Measurements from ENCODE around the gene UNKL.
"Not testable (repeated sequence)": the region's sequence is repeated elsewhere in the genome, so short reads cannot be mapped to it uniquely, and the experiment has no call there.

Gene UNKL

GRCh38 chr16:1330260-1330914 lies 84.1 kb downstream of the UNKL start:
- Histone ChIP-seq H2BK120ac (ENCODE audit: insufficient read depth, low read length, poor library complexity) (no peak overlapping the region), H3K4me1 (ENCODE audit: control insufficient read depth in 1 of 2, insufficient read depth in 2 of 2, low read length in 2 of 2) (peaks cover 22 to 27% of the 10 kb centered on the region in 2 experiments), H3K14ac (ENCODE audit: low read length) (no peak overlapping the region), H3K4me3 (ENCODE audit: low read depth, low read length) (no peak overlapping the region), H3K27me3 (ENCODE audit: insufficient read depth, low read length) (peaks cover 30% of the 10 kb centered on the region), H3K23ac (ENCODE audit: low read length) (no peak overlapping the region), H4K8ac (ENCODE audit: low read depth, low read length) (no peak overlapping the region), H4K12ac (ENCODE audit: low read depth, low read length) (no peak overlapping the region), H3K27ac (ENCODE audit: low read depth, low read length) (no peak overlapping the region), H3K18ac (ENCODE audit: low read length) (no peak overlapping the region), H3K4ac (ENCODE audit: low read depth, low read length) (no peak overlapping the region), H2BK12ac (ENCODE audit: low read length) (no peak overlapping the region), H3K79me1 (ENCODE audit: low read length) (peaks cover 9% of the 10 kb centered on the region), H3K36me3 (ENCODE audit: control insufficient read depth in 1 of 2, insufficient read depth in 2 of 2, low read length in 2 of 2) (peaks cover 4% of the 10 kb centered on the region in 2 experiments), H4K91ac (ENCODE audit: low read depth, low read length) (no peak overlapping the region), H3K9ac (ENCODE audit: low read length) (no peak overlapping the region), H3K4me2 (ENCODE audit: low read length) (no peak overlapping the region), H2BK5ac (ENCODE audit: low read depth, low read length, poor library complexity) (no peak overlapping the region), H2AFZ (ENCODE audit: insufficient read depth, low read length, poor library complexity) (no peak overlapping the region), H2AK5ac (ENCODE audit: low read length) (no peak overlapping the region), H3K9me3 (ENCODE audit: insufficient read depth, low read depth, low read length) (peaks cover 7% of the 10 kb centered on the region), H3K79me2 (ENCODE audit: control insufficient read depth, insufficient read depth, low read length, poor library complexity) (no peaks in the 10 kb centered on the region)
- DNase-seq = peak in 1 of 2 donors; percentile 29
- WGBS (ENCODE audit: extremely low coverage, insufficient coverage, insufficient read length) = no CpG with 5 or more reads among the region's 17 CpGs

DNA sequence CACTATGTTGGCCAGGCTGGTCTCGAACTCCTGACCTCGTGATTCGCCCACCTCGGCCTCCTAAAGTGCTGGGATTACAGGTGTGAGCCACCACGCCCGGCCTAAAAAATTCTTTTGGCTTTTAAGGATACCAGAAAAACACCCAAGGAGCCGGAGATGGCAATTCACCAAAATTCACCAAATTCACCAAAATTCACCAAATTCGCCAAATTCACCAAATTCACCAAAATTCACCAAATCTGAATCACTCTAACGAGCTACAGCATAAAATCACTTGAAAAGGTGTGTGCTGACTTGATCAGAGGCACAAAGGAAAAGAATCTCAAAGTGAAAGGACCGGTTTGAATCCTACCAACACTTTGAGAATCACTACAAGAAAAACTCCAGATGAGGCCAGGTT lies 85.5 kb downstream of the UNKL start:
- H4K91ac ChIP-seq (ENCODE audit: low read depth, low read length); H2BK12ac ChIP-seq (ENCODE audit: low read length); H4K12ac ChIP-seq (ENCODE audit: low read depth, low read length); DNase-seq; H2AFZ ChIP-seq (ENCODE audit: insufficient read depth, low read length, poor library complexity); H3K4me3 ChIP-seq (ENCODE audit: low read depth, low read length); H2BK5ac ChIP-seq (ENCODE audit: low read depth, low read length, poor library complexity); H3K18ac ChIP-seq (ENCODE audit: low read length); H3K4me2 ChIP-seq (ENCODE audit: low read length); H3K9me3 ChIP-seq (ENCODE audit: insufficient read depth, low read depth, low read length); H3K79me2 ChIP-seq (ENCODE audit: control insufficient read depth, insufficient read depth, low read length, poor library complexity); H2AK5ac ChIP-seq (ENCODE audit: low read length); H3K27ac ChIP-seq (ENCODE audit: low read depth, low read length); H3K14ac ChIP-seq (ENCODE audit: low read length); H3K23ac ChIP-seq (ENCODE audit: low read length); H3K79me1 ChIP-seq (ENCODE audit: low read length); H3K4ac ChIP-seq (ENCODE audit: low read depth, low read length); H3K9ac ChIP-seq (ENCODE audit: low read length); H2BK120ac ChIP-seq (ENCODE audit: insufficient read depth, low read length, poor library complexity); H4K8ac ChIP-seq (ENCODE audit: low read depth, low read length): not testable (repeated sequence)
- H3K4me1 ChIP-seq (ENCODE audit: control insufficient read depth in 1 of 2, insufficient read depth in 2 of 2, low read length in 2 of 2) = peaks cover 22 to 25% of the 10 kb centered on the region in 2 experiments
- H3K27me3 ChIP-seq (ENCODE audit: insufficient read depth, low read length) = peaks cover 16% of the 10 kb centered on the region
- WGBS (ENCODE audit: extremely low coverage, insufficient coverage, insufficient read length) = 100% methylated on average over 2 of the region's 10 CpGs
- H3K36me3 ChIP-seq (ENCODE audit: control insufficient read depth in 1 of 2, insufficient read depth in 2 of 2, low read length in 2 of 2) = peaks cover 18% of the 10 kb centered on the region in 2 experiments

GRCh38 chr16:1328136-1328535 lies 86.4 kb downstream of the UNKL start:
- not testable (repeated sequence) for H4K91ac ChIP-seq (ENCODE audit: low read depth, low read length); H4K8ac ChIP-seq (ENCODE audit: low read depth, low read length); H3K27me3 ChIP-seq (ENCODE audit: insufficient read depth, low read length); H3K14ac ChIP-seq (ENCODE audit: low read length); H2AK5ac ChIP-seq (ENCODE audit: low read length); H3K79me2 ChIP-seq (ENCODE audit: control insufficient read depth, insufficient read depth, low read length, poor library complexity); H3K18ac ChIP-seq (ENCODE audit: low read length); H3K4ac ChIP-seq (ENCODE audit: low read depth, low read length); H2BK12ac ChIP-seq (ENCODE audit: low read length); H3K23ac ChIP-seq (ENCODE audit: low read length); H3K9ac ChIP-seq (ENCODE audit: low read length); H4K12ac ChIP-seq (ENCODE audit: low read depth, low read length); H3K9me3 ChIP-seq (ENCODE audit: insufficient read depth, low read depth, low read length); DNase-seq; H2BK120ac ChIP-seq (ENCODE audit: insufficient read depth, low read length, poor library complexity); H3K4me2 ChIP-seq (ENCODE audit: low read length); H3K27ac ChIP-seq (ENCODE audit: low read depth, low read length); H3K79me1 ChIP-seq (ENCODE audit: low read length); H2BK5ac ChIP-seq (ENCODE audit: low read depth, low read length, poor library complexity); H2AFZ ChIP-seq (ENCODE audit: insufficient read depth, low read length, poor library complexity); H3K4me3 ChIP-seq (ENCODE audit: low read depth, low read length)
- no CpG with 5 or more reads among the region's 20 CpGs for WGBS (ENCODE audit: extremely low coverage, insufficient coverage, insufficient read length)
- Histone ChIP-seq H3K36me3 (ENCODE audit: control insufficient read depth in 1 of 2, insufficient read depth in 2 of 2, low read length in 2 of 2) (peaks cover 26 to 27% of the 10 kb centered on the region in 2 experiments), H3K4me1 (ENCODE audit: control insufficient read depth in 1 of 2, insufficient read depth in 2 of 2, low read length in 2 of 2) (peaks cover 19% of the 10 kb centered on the region in 2 experiments)

DNA sequence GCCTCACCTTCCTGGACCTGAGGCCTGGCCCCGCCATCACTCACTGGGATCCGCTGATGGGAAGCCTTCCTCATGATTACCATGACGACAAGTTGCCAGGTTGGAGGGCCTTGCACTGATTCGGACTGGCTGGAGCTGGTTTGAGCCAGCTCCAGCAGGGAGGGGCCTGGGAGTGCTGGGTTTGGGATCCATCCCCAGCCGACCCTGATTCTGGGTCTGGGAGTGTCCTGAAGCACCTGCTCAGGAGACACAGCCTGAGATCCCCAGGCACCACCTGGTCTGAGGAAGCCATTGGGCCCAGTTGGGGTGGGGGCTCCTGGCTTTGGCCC lies 86.9 kb downstream of the UNKL start:
- DNase-seq = no peak
- WGBS (ENCODE audit: extremely low coverage, insufficient coverage, insufficient read length) = no CpG with 5 or more reads among the region's 5 CpGs
- no peak overlapping the region for H3K18ac ChIP-seq (ENCODE audit: low read length)

More for the DNA sequence above, 86.9 kb downstream of the UNKL start:
- Histone ChIP-seq H3K27me3 (ENCODE audit: insufficient read depth, low read length) (peaks cover 3% of the 10 kb centered on the region), H4K12ac (ENCODE audit: low read depth, low read length) (no peak overlapping the region), H3K4me2 (ENCODE audit: low read length) (no peak overlapping the region), H4K91ac (ENCODE audit: low read depth, low read length) (no peak overlapping the region), H3K9me3 (ENCODE audit: insufficient read depth, low read depth, low read length) (peaks cover 4% of the 10 kb centered on the region), H3K36me3 (ENCODE audit: control insufficient read depth in 1 of 2, insufficient read depth in 2 of 2, low read length in 2 of 2) (peaks cover 28% of the 10 kb centered on the region in 2 experiments), H3K79me2 (ENCODE audit: control insufficient read depth, insufficient read depth, low read length, poor library complexity) (no peaks in the 10 kb centered on the region), H3K4me3 (ENCODE audit: low read depth, low read length) (no peak overlapping the region), H3K23ac (ENCODE audit: low read length) (no peak overlapping the region), H2BK5ac (ENCODE audit: low read depth, low read length, poor library complexity) (no peak overlapping the region), H2AFZ (ENCODE audit: insufficient read depth, low read length, poor library complexity) (no peak overlapping the region), H4K8ac (ENCODE audit: low read depth, low read length) (no peak overlapping the region), H2BK120ac (ENCODE audit: insufficient read depth, low read length, poor library complexity) (no peak overlapping the region), H3K27ac (ENCODE audit: low read depth, low read length) (no peak overlapping the region), H3K9ac (ENCODE audit: low read length) (no peak overlapping the region), H3K79me1 (ENCODE audit: low read length) (peaks cover 9% of the 10 kb centered on the region), H3K4ac (ENCODE audit: low read depth, low read length) (no peak overlapping the region), H3K14ac (ENCODE audit: low read length) (no peak overlapping the region), H2BK12ac (ENCODE audit: low read length) (no peak overlapping the region), H3K4me1 (ENCODE audit: control insufficient read depth in 1 of 2, insufficient read depth in 2 of 2, low read length in 2 of 2) (peaks cover 15 to 16% of the 10 kb centered on the region in 2 experiments), H2AK5ac (ENCODE audit: low read length) (no peak overlapping the region)
